A673 (cell line): Measurements from ENCODE around the gene FBN1.

Experiments
- EZH2 ChIP-seq: fragments of 200-600 bp; sonication (generic); IDR thresholded peaks from 2 replicates; pipeline ENCODE4 v1.6.1; 2017; ENCODE audit warnings: borderline replicate concordance, low read depth, mild to moderate bottlenecking, mixed read lengths, antibody characterized with exemption, low read length; ENCODE audit not compliant: poor library complexity, severe bottlenecking
- TF ChIP-seq, protein P1 (sequence below): fragments of 300-800, 200-600 bp; sonication (generic); conservative IDR thresholded peaks from 2 replicates; pipeline ENCODE4 v1.5.1; 2017; ENCODE audit warnings: low read depth, mild to moderate bottlenecking, antibody characterized with exemption, low read length, moderate library complexity, mixed read lengths

DNA sequence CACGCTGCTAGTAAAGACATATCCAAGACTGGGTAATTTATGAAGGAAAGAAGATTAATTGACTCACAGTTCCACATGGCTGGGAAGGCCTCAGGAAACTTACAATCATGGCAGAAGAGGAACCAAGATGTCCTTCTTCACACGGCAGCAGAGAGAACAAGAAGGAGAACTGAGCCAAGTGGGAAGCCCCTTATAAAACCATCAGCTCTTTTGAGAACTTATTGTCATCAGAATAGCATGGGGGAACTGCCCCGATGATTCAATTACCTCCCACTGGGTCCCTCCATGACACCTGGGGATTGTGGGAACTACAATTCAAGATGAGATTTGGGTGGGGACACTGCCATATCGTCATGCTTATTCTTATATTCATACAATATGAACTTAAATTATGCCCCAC, 265.3 kb downstream of the FBN1 start:
- TF ChIP-seq, protein P1, sequence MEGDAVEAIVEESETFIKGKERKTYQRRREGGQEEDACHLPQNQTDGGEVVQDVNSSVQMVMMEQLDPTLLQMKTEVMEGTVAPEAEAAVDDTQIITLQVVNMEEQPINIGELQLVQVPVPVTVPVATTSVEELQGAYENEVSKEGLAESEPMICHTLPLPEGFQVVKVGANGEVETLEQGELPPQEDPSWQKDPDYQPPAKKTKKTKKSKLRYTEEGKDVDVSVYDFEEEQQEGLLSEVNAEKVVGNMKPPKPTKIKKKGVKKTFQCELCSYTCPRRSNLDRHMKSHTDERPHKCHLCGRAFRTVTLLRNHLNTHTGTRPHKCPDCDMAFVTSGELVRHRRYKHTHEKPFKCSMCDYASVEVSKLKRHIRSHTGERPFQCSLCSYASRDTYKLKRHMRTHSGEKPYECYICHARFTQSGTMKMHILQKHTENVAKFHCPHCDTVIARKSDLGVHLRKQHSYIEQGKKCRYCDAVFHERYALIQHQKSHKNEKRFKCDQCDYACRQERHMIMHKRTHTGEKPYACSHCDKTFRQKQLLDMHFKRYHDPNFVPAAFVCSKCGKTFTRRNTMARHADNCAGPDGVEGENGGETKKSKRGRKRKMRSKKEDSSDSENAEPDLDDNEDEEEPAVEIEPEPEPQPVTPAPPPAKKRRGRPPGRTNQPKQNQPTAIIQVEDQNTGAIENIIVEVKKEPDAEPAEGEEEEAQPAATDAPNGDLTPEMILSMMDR: no peak
- no peak for TF ChIP-seq EZH2
